Measurements from ENCODE around the gene RGL1. TPM values are rescaled to one million over a fixed set of nuclear protein-coding genes. Genes with fewer than 3 reads are reported as not detected.

RGL1 gene
- total RNA-seq, 1 donor from 2014 or later: 68.1 TPM

- Mint-ChIP-seq H3K4me3 (ENCODE audit: unreplicated experiment) (no peak overlapping the region), H3K36me3 (ENCODE audit: unreplicated experiment) (peaks cover 26% of the 10 kb centered on the region), H3K4me1 (ENCODE audit: unreplicated experiment) (peaks cover 16% of the 10 kb centered on the region), H3K27me3 (ENCODE audit: unreplicated experiment) (no peaks in the 10 kb centered on the region), H3K27ac (ENCODE audit: unreplicated experiment) (no peak overlapping the region), H3K9me3 (ENCODE audit: unreplicated experiment) (no peaks in the 10 kb centered on the region)
- DNase-seq (ENCODE audit: extremely low spot score, unreplicated experiment): no peak
- no peak for TF ChIP-seq CTCF (IDR thresholded peaks at IDR 0.05)
These were observed 126.8 kb downstream of the RGL1 start for GRCh38 chr1:183931646-183932271.

- no peak for DNase-seq (ENCODE audit: extremely low spot score, unreplicated experiment)
- Mint-ChIP-seq H3K4me3 (ENCODE audit: unreplicated experiment) (no peak overlapping the region), H3K4me1 (ENCODE audit: unreplicated experiment) (peaks cover 16% of the 10 kb centered on the region), H3K27me3 (ENCODE audit: unreplicated experiment) (no peaks in the 10 kb centered on the region), H3K9me3 (ENCODE audit: unreplicated experiment) (no peaks in the 10 kb centered on the region), H3K36me3 (ENCODE audit: unreplicated experiment) (peaks cover 19% of the 10 kb centered on the region), H3K27ac (ENCODE audit: unreplicated experiment) (no peak overlapping the region)
- no peak for TF ChIP-seq CTCF (IDR thresholded peaks at IDR 0.05)
These were observed 127.5 kb downstream of the RGL1 start for GRCh38 chr1:183932412-183932811.

- Mint-ChIP-seq H3K9me3 (ENCODE audit: unreplicated experiment) (no peaks in the 10 kb centered on the region), H3K27ac (ENCODE audit: unreplicated experiment) (no peak overlapping the region), H3K27me3 (ENCODE audit: unreplicated experiment) (no peaks in the 10 kb centered on the region), H3K4me3 (ENCODE audit: unreplicated experiment) (no peak overlapping the region), H3K36me3 (ENCODE audit: unreplicated experiment) (peaks cover 14% of the 10 kb centered on the region), H3K4me1 (ENCODE audit: unreplicated experiment) (peaks cover 16% of the 10 kb centered on the region)
- no peak for DNase-seq (ENCODE audit: extremely low spot score, unreplicated experiment)
- no peak for TF ChIP-seq CTCF (IDR thresholded peaks at IDR 0.05)
These were observed 128.7 kb downstream of the RGL1 start for GRCh38 chr1:183933528-183934179.

- H3K4me1 Mint-ChIP-seq (ENCODE audit: unreplicated experiment): peaks cover 16% of the 10 kb centered on the region
- no peak for DNase-seq (ENCODE audit: extremely low spot score, unreplicated experiment)
- H3K27ac Mint-ChIP-seq (ENCODE audit: unreplicated experiment): no peak overlapping the region
- no peaks in the 10 kb centered on the region for H3K27me3 Mint-ChIP-seq (ENCODE audit: unreplicated experiment)
- H3K36me3 Mint-ChIP-seq (ENCODE audit: unreplicated experiment): peaks cover 14% of the 10 kb centered on the region
- no peak overlapping the region for H3K4me3 Mint-ChIP-seq (ENCODE audit: unreplicated experiment)
- no peaks in the 10 kb centered on the region for H3K9me3 Mint-ChIP-seq (ENCODE audit: unreplicated experiment)
- no peak for TF ChIP-seq CTCF (IDR thresholded peaks at IDR 0.05)
These were observed 129.4 kb downstream of the RGL1 start for GRCh38 chr1:183934314-183934713.

GRCh38 chr1:183936009-183936408 is 131.1 kb downstream of the RGL1 start:
- Mint-ChIP-seq H3K27me3 (ENCODE audit: unreplicated experiment) (no peaks in the 10 kb centered on the region), H3K36me3 (ENCODE audit: unreplicated experiment) (peaks cover 1% of the 10 kb centered on the region), H3K27ac (ENCODE audit: unreplicated experiment) (no peak overlapping the region), H3K9me3 (ENCODE audit: unreplicated experiment) (no peaks in the 10 kb centered on the region), H3K4me1 (ENCODE audit: unreplicated experiment) (peaks cover 13% of the 10 kb centered on the region), H3K4me3 (ENCODE audit: unreplicated experiment) (no peak overlapping the region)
- DNase-seq (ENCODE audit: extremely low spot score, unreplicated experiment): no peak
- TF ChIP-seq CTCF (IDR thresholded peaks at IDR 0.05): no peak

All from osteocyte (in vitro differentiated cells).